C4-2B (cell line): ENCODE results near the gene AGPAT4.
"Not testable (repeated sequence)": the region's sequence is repeated elsewhere in the genome, so short reads cannot be mapped to it uniquely, and the experiment has no call there.

Source experiments
- H3K27ac ChIP-seq: fragments of 450-650 bp; 2 replicates; pipeline ENCODE4 v1.5.1; 2017
- ZFX ChIP-seq: fragments of 450-650 bp; IDR thresholded peaks from 2 replicates; pipeline ENCODE4 v1.6.1; 2017
- TF ChIP-seq, protein P1 (sequence below): fragments of 450-650 bp; conservative IDR thresholded peaks from 2 replicates; pipeline ENCODE4 v1.5.1; 2017; ENCODE audit warnings: mild to moderate bottlenecking

The AGPAT4 gene

GRCh38 chr6:161230339-161230738 is 43.5 kb downstream of the AGPAT4 start:
- no peak overlapping the region for H3K27ac ChIP-seq
- TF ChIP-seq, protein P1, sequence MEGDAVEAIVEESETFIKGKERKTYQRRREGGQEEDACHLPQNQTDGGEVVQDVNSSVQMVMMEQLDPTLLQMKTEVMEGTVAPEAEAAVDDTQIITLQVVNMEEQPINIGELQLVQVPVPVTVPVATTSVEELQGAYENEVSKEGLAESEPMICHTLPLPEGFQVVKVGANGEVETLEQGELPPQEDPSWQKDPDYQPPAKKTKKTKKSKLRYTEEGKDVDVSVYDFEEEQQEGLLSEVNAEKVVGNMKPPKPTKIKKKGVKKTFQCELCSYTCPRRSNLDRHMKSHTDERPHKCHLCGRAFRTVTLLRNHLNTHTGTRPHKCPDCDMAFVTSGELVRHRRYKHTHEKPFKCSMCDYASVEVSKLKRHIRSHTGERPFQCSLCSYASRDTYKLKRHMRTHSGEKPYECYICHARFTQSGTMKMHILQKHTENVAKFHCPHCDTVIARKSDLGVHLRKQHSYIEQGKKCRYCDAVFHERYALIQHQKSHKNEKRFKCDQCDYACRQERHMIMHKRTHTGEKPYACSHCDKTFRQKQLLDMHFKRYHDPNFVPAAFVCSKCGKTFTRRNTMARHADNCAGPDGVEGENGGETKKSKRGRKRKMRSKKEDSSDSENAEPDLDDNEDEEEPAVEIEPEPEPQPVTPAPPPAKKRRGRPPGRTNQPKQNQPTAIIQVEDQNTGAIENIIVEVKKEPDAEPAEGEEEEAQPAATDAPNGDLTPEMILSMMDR = no peak
- TF ChIP-seq ZFX = no peak

DNA sequence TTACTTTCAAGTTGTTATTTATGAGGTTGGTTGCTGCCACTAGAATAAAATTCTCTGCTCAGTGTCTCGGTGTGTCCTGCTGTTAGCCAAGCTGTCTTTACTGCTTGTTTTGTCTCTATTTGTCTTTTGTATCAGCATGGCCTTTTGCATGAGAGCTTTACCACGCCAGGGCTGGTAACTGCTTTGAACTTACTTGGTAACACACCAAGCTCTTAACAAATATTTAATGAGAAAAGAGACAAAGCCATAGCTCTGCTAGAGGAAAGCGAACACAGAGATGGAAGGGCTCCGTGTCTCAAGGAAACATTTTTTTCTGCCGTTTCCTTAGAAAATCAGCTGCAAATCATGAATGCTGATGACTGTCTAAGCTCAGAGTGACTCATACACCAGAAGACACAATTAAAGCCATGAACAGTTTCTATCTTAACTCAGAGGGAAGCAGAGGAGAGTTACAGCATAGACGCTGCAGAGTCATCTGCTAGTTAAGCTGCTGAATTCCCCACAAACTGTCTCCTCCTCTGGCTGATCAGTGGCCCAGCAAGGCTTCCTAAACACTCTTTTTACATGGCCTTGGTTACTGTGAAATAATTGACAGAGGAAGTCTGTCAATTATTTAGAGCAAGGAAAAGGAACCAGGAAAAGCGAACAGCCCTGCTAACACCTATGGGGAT is 44.8 kb downstream of the AGPAT4 start:
- TF ChIP-seq ZFX = no peak
- TF ChIP-seq, protein P1 = no peak

GRCh38 chr6:161228096-161228495 is 45.8 kb downstream of the AGPAT4 start:
- H3K27ac ChIP-seq = no peak overlapping the region
- TF ChIP-seq, protein P1 = no peak
- no peak for TF ChIP-seq ZFX

More for the DNA sequence above, 44.8 kb downstream of the AGPAT4 start:
- no peak overlapping the region for H3K27ac ChIP-seq

GRCh38 chr6:161227004-161227960 is 46.6 kb downstream of the AGPAT4 start:
- TF ChIP-seq, protein P1 = no peak
- TF ChIP-seq ZFX = no peak
- no peak overlapping the region for H3K27ac ChIP-seq

DNA sequence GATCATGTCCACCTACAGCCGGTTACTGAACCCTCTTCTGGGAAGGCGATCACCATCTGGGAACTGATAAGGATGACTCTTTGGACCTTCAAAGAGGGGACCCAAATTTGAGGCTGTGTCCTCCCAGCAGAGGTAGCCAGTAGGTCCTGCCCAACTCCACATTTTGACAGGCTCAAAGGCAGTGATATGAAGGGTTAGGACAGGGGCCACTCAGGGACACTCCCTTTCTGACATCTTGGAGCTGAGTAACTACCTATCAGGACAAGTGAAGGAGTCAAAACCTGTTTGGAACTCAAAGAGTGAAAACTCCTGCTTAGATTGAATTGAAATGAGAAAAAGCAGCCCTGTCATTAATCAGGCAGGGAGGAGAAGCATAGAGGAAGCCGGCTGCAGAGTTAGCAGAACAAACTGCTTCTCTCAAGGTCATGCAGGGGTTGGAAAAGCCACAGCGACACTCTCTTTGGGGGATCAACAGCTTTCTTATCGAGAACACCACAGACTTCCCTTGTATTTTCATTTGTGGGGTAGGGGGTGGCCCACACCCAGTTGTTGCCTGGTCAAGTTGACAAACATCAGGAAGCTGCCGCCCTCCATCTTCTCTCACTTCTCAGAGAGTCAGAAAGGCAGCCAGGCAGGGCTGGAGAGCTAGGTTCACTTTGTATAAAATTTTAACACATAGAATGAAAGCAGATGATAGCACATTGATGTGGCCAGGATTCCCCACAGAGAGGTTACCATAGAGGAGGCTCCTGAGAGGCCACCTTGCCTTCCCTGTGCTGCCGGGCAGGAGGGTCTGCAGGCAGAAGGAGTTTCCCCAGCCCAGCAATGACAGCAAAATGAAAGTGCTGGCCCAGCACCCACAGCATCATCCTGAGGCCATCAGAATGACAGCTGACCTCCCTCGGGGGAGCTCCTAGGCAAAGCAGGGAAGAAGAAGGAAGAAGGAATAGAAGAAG is 47.6 kb downstream of the AGPAT4 start:
- no peak overlapping the region for H3K27ac ChIP-seq
- no peak for TF ChIP-seq ZFX
- TF ChIP-seq, protein P1 = no peak

- no peak for TF ChIP-seq ZFX
- TF ChIP-seq, protein P1 = no peak
- H3K27ac ChIP-seq = no peak overlapping the region
Measured at GRCh38 chr6:161225681-161226008, 48.2 kb downstream of the AGPAT4 start.

- H3K27ac ChIP-seq = not testable (repeated sequence)
Measured at GRCh38 chr6:161224951-161225680, 48.7 kb downstream of the AGPAT4 start.
